ENCODE data around the gene DIP2C.
"Not testable (repeated sequence)": the region's sequence is repeated elsewhere in the genome, so short reads cannot be mapped to it uniquely, and the experiment has no call there.

DNA sequence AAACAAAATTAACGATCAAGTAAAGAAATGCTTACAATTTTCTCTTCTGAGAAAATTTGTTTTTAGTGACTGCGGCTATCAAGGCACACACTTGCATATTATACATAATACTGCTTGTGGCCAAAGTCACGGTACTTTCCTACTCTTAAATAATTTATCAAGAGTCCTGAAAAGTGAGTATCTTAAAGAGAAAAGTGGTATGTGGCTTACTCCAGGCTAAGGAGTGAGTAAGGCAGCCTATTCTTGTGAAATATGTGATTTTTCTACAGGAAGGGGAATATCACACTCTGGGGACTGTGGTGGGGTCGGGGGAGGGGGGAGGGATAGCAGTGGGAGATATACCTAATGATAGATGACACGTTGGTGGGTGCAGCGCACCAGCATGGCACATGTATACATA is 240.1 kb downstream of the DIP2C start:
- TF ChIP-seq, protein P1, sequence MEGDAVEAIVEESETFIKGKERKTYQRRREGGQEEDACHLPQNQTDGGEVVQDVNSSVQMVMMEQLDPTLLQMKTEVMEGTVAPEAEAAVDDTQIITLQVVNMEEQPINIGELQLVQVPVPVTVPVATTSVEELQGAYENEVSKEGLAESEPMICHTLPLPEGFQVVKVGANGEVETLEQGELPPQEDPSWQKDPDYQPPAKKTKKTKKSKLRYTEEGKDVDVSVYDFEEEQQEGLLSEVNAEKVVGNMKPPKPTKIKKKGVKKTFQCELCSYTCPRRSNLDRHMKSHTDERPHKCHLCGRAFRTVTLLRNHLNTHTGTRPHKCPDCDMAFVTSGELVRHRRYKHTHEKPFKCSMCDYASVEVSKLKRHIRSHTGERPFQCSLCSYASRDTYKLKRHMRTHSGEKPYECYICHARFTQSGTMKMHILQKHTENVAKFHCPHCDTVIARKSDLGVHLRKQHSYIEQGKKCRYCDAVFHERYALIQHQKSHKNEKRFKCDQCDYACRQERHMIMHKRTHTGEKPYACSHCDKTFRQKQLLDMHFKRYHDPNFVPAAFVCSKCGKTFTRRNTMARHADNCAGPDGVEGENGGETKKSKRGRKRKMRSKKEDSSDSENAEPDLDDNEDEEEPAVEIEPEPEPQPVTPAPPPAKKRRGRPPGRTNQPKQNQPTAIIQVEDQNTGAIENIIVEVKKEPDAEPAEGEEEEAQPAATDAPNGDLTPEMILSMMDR (IDR thresholded peaks at IDR 0.05), result not testable (repeated sequence)
- TF ChIP-seq POLR2AphosphoS5 (IDR thresholded peaks at IDR 0.05), result not testable (repeated sequence)

All from stomach (tissue), 4 donors.